Natural killer cell (primary cell): ENCODE data around the gene ARHGAP6. TPM values are rescaled to one million over a fixed set of nuclear protein-coding genes. Genes with fewer than 3 reads are reported as not detected.
"Not testable (repeated sequence)": the region's sequence is repeated elsewhere in the genome, so short reads cannot be mapped to it uniquely, and the experiment has no call there.

Experiments used
- ATAC-seq, 3 donors: fragments of 150-1000 bp in 2 of 3; fragments of 200-7000 bp in 1 of 3; cut with Tn5 transposase; 1 replicate in 1 of 3; 2 replicates in 2 of 3; pipeline ENCODE4 v1.10.0; 2021; ENCODE audit warnings: mild to moderate bottlenecking in 2 of 3, moderate library complexity in 2 of 3
- DNase-seq, 2 donors: peaks; one replicate each; pipeline versions ENCODE4 v3.0.0 to v3.0.0-alpha.2; 2013 to 2021; ENCODE audit warnings: mixed read lengths in 1 of 2
- H3K27ac ChIP-seq: one replicate; pipeline ENCODE4 v1.5.1; 2013; ENCODE audit warnings: mild to moderate bottlenecking, low read length
- H3K27me3 ChIP-seq: one replicate; pipeline ENCODE4 v1.6.1; 2013; ENCODE audit warnings: low read length; ENCODE audit not compliant: control insufficient read depth, insufficient read depth
- H3K36me3 ChIP-seq: one replicate; pipeline ENCODE4 v1.6.1; 2013; ENCODE audit warnings: low read length; ENCODE audit not compliant: control insufficient read depth, insufficient read depth
- H3K4me1 ChIP-seq: one replicate; pipeline ENCODE4 v1.6.1; 2013; ENCODE audit warnings: low read length; ENCODE audit not compliant: control insufficient read depth, insufficient read depth
- H3K4me3 ChIP-seq: one replicate; pipeline ENCODE4 v1.5.1; 2013; ENCODE audit warnings: low read length
- H3K9me3 ChIP-seq: one replicate; pipeline ENCODE4 v1.6.1; 2013; ENCODE audit warnings: low read length; ENCODE audit not compliant: control insufficient read depth, insufficient read depth
- H3K27ac Mint-ChIP-seq, 2 donors: one replicate each; pipeline ENCODE4 v1.8.0; 2022; ENCODE audit warnings: mild to moderate bottlenecking in 2 of 2, mixed read lengths in 2 of 2, moderate library complexity in 1 of 2
- H3K27me3 Mint-ChIP-seq, 2 donors: one replicate each; pipeline ENCODE4 v1.8.0; 2022; ENCODE audit warnings: low read depth in 2 of 2, mixed read lengths in 2 of 2
- H3K36me3 Mint-ChIP-seq: one replicate; pipeline ENCODE4 v1.8.0; 2022; ENCODE audit warnings: mixed read lengths
- H3K4me1 Mint-ChIP-seq, 2 donors: one replicate each; pipeline ENCODE4 v1.8.0; 2022; ENCODE audit warnings: mixed read lengths in 2 of 2
- H3K4me3 Mint-ChIP-seq: one replicate; pipeline ENCODE4 v1.8.0; 2022; ENCODE audit warnings: mild to moderate bottlenecking, moderate library complexity, mixed read lengths
- H3K9me3 Mint-ChIP-seq, 2 donors: one replicate each; pipeline ENCODE4 v1.8.0; 2022; ENCODE audit warnings: mixed read lengths in 2 of 2
- CTCF ChIP-seq: fragments of 200-600 bp; IDR thresholded peaks from one replicate; pipeline ENCODE4 v1.8.0; 2022; ENCODE audit warnings: antibody characterized with exemption
- WGBS: methylation state at CpG from one replicate; pipeline ENCODE4 v1.1.7; 2013; ENCODE audit warnings: missing lambda C conversion rate; ENCODE audit not compliant: insufficient coverage; 5-methylcytosine and 5-hydroxymethylcytosine counted together
- intact Hi-C: fragments of 100-400 bp; cut with micrococcal nuclease; formaldehyde crosslinking; loops from one replicate; pipeline ENCODE4 v1.14.2; 2022
- total RNA-seq, 4 donors: library from RNA; stranded (reverse); fragments of 120-200 nt in 1 of 4; gene quantifications; one replicate each; pipeline versions ENCODE4 v1.2.3 to v1.2.4, GENCODE V29; 2013 to 2022

ARHGAP6 gene
- total RNA-seq, 3 donors from 2014 or later (not counting 1 experiment from before 2014, with no cell fraction given): 0.32 to 1.9 (median 1.8) TPM

GRCh38 chrX:11129534-11130105 is 536.1 kb downstream of the ARHGAP6 start:
- no peaks in the 10 kb centered on the region for H3K36me3 ChIP-seq
- Mint-ChIP-seq H3K36me3 (no peaks in the 10 kb centered on the region), H3K9me3 (no peaks in the 10 kb centered on the region), H3K4me3 (no peak overlapping the region), H3K27ac (no peak overlapping the region), H3K4me1 (no peaks in the 10 kb centered on the region), H3K27me3 (no peaks in the 10 kb centered on the region)
- DNase-seq (no peak), ATAC-seq (no peak)
- 87% methylated on average over 5 of the region's 5 CpGs for WGBS
- TF ChIP-seq CTCF: no peak
- intact Hi-C loops: loop anchor here (10.0 kb wide), 1 partner anchor 405 kb away; no protein-coding TSS in a partner anchor
- no peaks in the 10 kb centered on the region for H3K27me3 ChIP-seq
- H3K27ac ChIP-seq: no peak overlapping the region
- H3K4me3 ChIP-seq: no peak overlapping the region
- no peaks in the 10 kb centered on the region for H3K9me3 ChIP-seq
- no peaks in the 10 kb centered on the region for H3K4me1 ChIP-seq

- Mint-ChIP-seq H3K4me3 (no peak overlapping the region), H3K36me3 (no peaks in the 10 kb centered on the region), H3K27me3 (no peaks in the 10 kb centered on the region), H3K9me3 (no peaks in the 10 kb centered on the region), H3K4me1 (no peaks in the 10 kb centered on the region), H3K27ac (no peak overlapping the region)
- Histone ChIP-seq H3K9me3 (no peaks in the 10 kb centered on the region), H3K4me1 (no peaks in the 10 kb centered on the region), H3K27ac (no peak overlapping the region), H3K4me3 (no peak overlapping the region), H3K27me3 (no peaks in the 10 kb centered on the region), H3K36me3 (peaks cover 14% of the 10 kb centered on the region)
- WGBS: 91% methylated on average over 3 of the region's 5 CpGs
- intact Hi-C loops: no loop called here
- no peak for TF ChIP-seq CTCF
- no peak for DNase-seq
- ATAC-seq: no peak
Measured at GRCh38 chrX:11125060-11125459, 540.7 kb downstream of the ARHGAP6 start.

GRCh38 chrX:11124112-11124511 is 541.6 kb downstream of the ARHGAP6 start:
- 88% methylated on average over 1 of the region's 2 CpGs for WGBS
- no peaks in the 10 kb centered on the region for H3K9me3 ChIP-seq
- H3K27ac ChIP-seq: no peak overlapping the region
- TF ChIP-seq CTCF: no peak
- no peak overlapping the region for H3K4me3 ChIP-seq
- H3K36me3 ChIP-seq: peaks cover 14% of the 10 kb centered on the region
- intact Hi-C loops: no loop called here
- Mint-ChIP-seq H3K4me1 (no peaks in the 10 kb centered on the region), H3K4me3 (no peak overlapping the region), H3K27me3 (no peaks in the 10 kb centered on the region), H3K27ac (no peak overlapping the region), H3K36me3 (no peaks in the 10 kb centered on the region), H3K9me3 (no peaks in the 10 kb centered on the region)
- DNase-seq: no peak
- ATAC-seq: no peak
- no peaks in the 10 kb centered on the region for H3K27me3 ChIP-seq
- no peaks in the 10 kb centered on the region for H3K4me1 ChIP-seq

GRCh38 chrX:11123087-11123486 is 542.6 kb downstream of the ARHGAP6 start:
- H3K27me3 ChIP-seq, intact Hi-C loops, H3K4me3 Mint-ChIP-seq, H3K4me1 Mint-ChIP-seq, ATAC-seq, H3K4me1 ChIP-seq, H3K27ac Mint-ChIP-seq, H3K27ac ChIP-seq, H3K9me3 ChIP-seq, H3K27me3 Mint-ChIP-seq, H3K4me3 ChIP-seq, H3K9me3 Mint-ChIP-seq, H3K36me3 Mint-ChIP-seq, DNase-seq: not testable (repeated sequence)
- WGBS: no CpG with 5 or more reads among the region's 6 CpGs
- peaks cover 24% of the 10 kb centered on the region for H3K36me3 ChIP-seq
